Stimulated activated naive CD8-positive, alpha-beta T cell treated with anti-CD3 and anti-CD28 coated beads, Interleukin-15, amount 100 ng/mL, for 72 hours (primary cell): ENCODE measurements around the gene SRP9.

ENCODE experiments used
- ATAC-seq: fragments of 150-1000 bp; cut with Tn5 transposase; 2 replicates; pipeline ENCODE4 v1.10.0; 2021; ENCODE audit warnings: mild to moderate bottlenecking, moderate library complexity
- DNase-seq, 2 donors: peaks; one replicate each; pipeline ENCODE4 v3.0.0; 2021 to 2022
- H3K27ac Mint-ChIP-seq, 2 donors: one replicate each; pipeline ENCODE4 v1.8.0; 2022; ENCODE audit warnings: mild to moderate bottlenecking in 2 of 2, mixed read lengths in 2 of 2, moderate library complexity in 2 of 2
- H3K27me3 Mint-ChIP-seq: one replicate; pipeline ENCODE4 v1.8.0; 2022; ENCODE audit warnings: mixed read lengths
- H3K4me1 Mint-ChIP-seq: one replicate; pipeline ENCODE4 v1.8.0; 2022; ENCODE audit warnings: mild to moderate bottlenecking, mixed read lengths
- H3K4me3 Mint-ChIP-seq, 2 donors: one replicate each; pipeline ENCODE4 v1.8.0; 2022; ENCODE audit warnings: mild to moderate bottlenecking in 2 of 2, mixed read lengths in 2 of 2, moderate library complexity in 1 of 2
- H3K9me3 Mint-ChIP-seq, 2 donors: one replicate each; pipeline ENCODE4 v1.8.0; 2022; ENCODE audit warnings: mixed read lengths in 2 of 2

Gene SRP9

GRCh38 chr1:225815526-225816178 lies 38.0 kb downstream of the SRP9 start:
- Mint-ChIP-seq H3K4me3 (no peak overlapping the region), H3K27ac (no peak overlapping the region), H3K27me3 (no peaks in the 10 kb centered on the region), H3K4me1 (peaks cover 19% of the 10 kb centered on the region), H3K9me3 (no peaks in the 10 kb centered on the region)
- ATAC-seq (no peak), DNase-seq (no peak)

GRCh38 chr1:225816643-225817538 lies 39.3 kb downstream of the SRP9 start:
- Mint-ChIP-seq H3K4me3 (no peak overlapping the region), H3K4me1 (peaks cover 13% of the 10 kb centered on the region), H3K27ac (no peak overlapping the region), H3K27me3 (no peaks in the 10 kb centered on the region), H3K9me3 (no peaks in the 10 kb centered on the region)
- DNase-seq (no peak), ATAC-seq (no peak)

GRCh38 chr1:225817611-225818061 lies 40.0 kb downstream of the SRP9 start:
- Mint-ChIP-seq H3K27me3 (no peaks in the 10 kb centered on the region), H3K9me3 (no peaks in the 10 kb centered on the region), H3K4me1 (peaks cover 13% of the 10 kb centered on the region), H3K27ac (peak overlapping the region; percentile 61 to 63), H3K4me3 (no peak overlapping the region)
- DNase-seq (no peak), ATAC-seq (no peak)

GRCh38 chr1:225818229-225818628 lies 40.6 kb downstream of the SRP9 start:
- H3K4me1 Mint-ChIP-seq: peaks cover 13% of the 10 kb centered on the region
- H3K27ac Mint-ChIP-seq: peak overlapping the region; percentile 63 to 81
- ATAC-seq (no peak), DNase-seq (no peak)
- H3K27me3 Mint-ChIP-seq: no peaks in the 10 kb centered on the region
- no peaks in the 10 kb centered on the region for H3K9me3 Mint-ChIP-seq
- H3K4me3 Mint-ChIP-seq: no peak overlapping the region

- ATAC-seq (no peak), DNase-seq (no peak)
- Mint-ChIP-seq H3K27ac (peak overlapping the region in 1 of 2 donors; percentile 0), H3K27me3 (no peaks in the 10 kb centered on the region), H3K9me3 (no peaks in the 10 kb centered on the region), H3K4me1 (peaks cover 13% of the 10 kb centered on the region), H3K4me3 (no peak overlapping the region)
Observed at GRCh38 chr1:225819346-225820192, 41.9 kb downstream of the SRP9 start.

- peaks cover 13% of the 10 kb centered on the region for H3K4me1 Mint-ChIP-seq
- H3K27ac Mint-ChIP-seq: no peak overlapping the region
- H3K4me3 Mint-ChIP-seq: no peak overlapping the region
- no peaks in the 10 kb centered on the region for H3K27me3 Mint-ChIP-seq
- DNase-seq (no peak), ATAC-seq (no peak)
- no peaks in the 10 kb centered on the region for H3K9me3 Mint-ChIP-seq
Observed at GRCh38 chr1:225820522-225821120, 43.0 kb downstream of the SRP9 start.

- no peak for ATAC-seq
- no peaks in the 10 kb centered on the region for H3K9me3 Mint-ChIP-seq
- peaks cover 5% of the 10 kb centered on the region for H3K4me1 Mint-ChIP-seq
- no peak for DNase-seq
- no peaks in the 10 kb centered on the region for H3K27me3 Mint-ChIP-seq
- no peak overlapping the region for H3K27ac Mint-ChIP-seq
- no peak overlapping the region for H3K4me3 Mint-ChIP-seq
Observed at GRCh38 chr1:225822655-225823403, 45.2 kb downstream of the SRP9 start.

GRCh38 chr1:225823811-225824261 lies 46.2 kb downstream of the SRP9 start:
- Mint-ChIP-seq H3K4me3 (no peak overlapping the region), H3K9me3 (no peaks in the 10 kb centered on the region), H3K4me1 (no peaks in the 10 kb centered on the region), H3K27ac (peak overlapping the region in 1 of 2 donors; percentile 85), H3K27me3 (no peaks in the 10 kb centered on the region)
- ATAC-seq (no peak), DNase-seq (no peak)

- no peak for ATAC-seq
- DNase-seq: no peak
- no peak overlapping the region for H3K4me3 Mint-ChIP-seq
- H3K9me3 Mint-ChIP-seq: no peaks in the 10 kb centered on the region
- no peaks in the 10 kb centered on the region for H3K27me3 Mint-ChIP-seq
- H3K4me1 Mint-ChIP-seq: no peaks in the 10 kb centered on the region
- no peak overlapping the region for H3K27ac Mint-ChIP-seq
Observed at GRCh38 chr1:225824533-225824941, 46.9 kb downstream of the SRP9 start.

- no peak for ATAC-seq
- DNase-seq: no peak
- H3K27me3 Mint-ChIP-seq: no peaks in the 10 kb centered on the region
- no peak overlapping the region for H3K4me3 Mint-ChIP-seq
- no peaks in the 10 kb centered on the region for H3K4me1 Mint-ChIP-seq
- no peaks in the 10 kb centered on the region for H3K9me3 Mint-ChIP-seq
- H3K27ac Mint-ChIP-seq: no peak overlapping the region
Observed at GRCh38 chr1:225825078-225825477, 47.5 kb downstream of the SRP9 start.

GRCh38 chr1:225825607-225826007 lies 48.0 kb downstream of the SRP9 start:
- H3K4me3 Mint-ChIP-seq: no peak overlapping the region
- no peak overlapping the region for H3K27ac Mint-ChIP-seq
- H3K27me3 Mint-ChIP-seq: no peaks in the 10 kb centered on the region
- no peaks in the 10 kb centered on the region for H3K4me1 Mint-ChIP-seq
- DNase-seq (no peak), ATAC-seq (no peak)
- no peaks in the 10 kb centered on the region for H3K9me3 Mint-ChIP-seq

- H3K4me3 Mint-ChIP-seq: no peak overlapping the region
- H3K27ac Mint-ChIP-seq: peak overlapping the region in 1 of 2 donors; percentile 55
- no peak for DNase-seq
- ATAC-seq: no peak
- no peaks in the 10 kb centered on the region for H3K4me1 Mint-ChIP-seq
- no peaks in the 10 kb centered on the region for H3K9me3 Mint-ChIP-seq
- no peaks in the 10 kb centered on the region for H3K27me3 Mint-ChIP-seq
Observed at GRCh38 chr1:225827076-225827475, 49.5 kb downstream of the SRP9 start.

- Mint-ChIP-seq H3K27ac (no peak overlapping the region), H3K4me1 (no peaks in the 10 kb centered on the region), H3K9me3 (no peaks in the 10 kb centered on the region), H3K4me3 (no peak overlapping the region), H3K27me3 (no peaks in the 10 kb centered on the region)
- ATAC-seq (no peak), DNase-seq (no peak)
Observed at GRCh38 chr1:225828706-225829345, 51.2 kb downstream of the SRP9 start.

- H3K4me1 Mint-ChIP-seq: no peaks in the 10 kb centered on the region
- no peaks in the 10 kb centered on the region for H3K9me3 Mint-ChIP-seq
- DNase-seq (no peak), ATAC-seq (no peak)
- H3K4me3 Mint-ChIP-seq: no peak overlapping the region
- no peaks in the 10 kb centered on the region for H3K27me3 Mint-ChIP-seq
- H3K27ac Mint-ChIP-seq: no peak overlapping the region
Observed at GRCh38 chr1:225830841-225831240, 53.2 kb downstream of the SRP9 start.
